Measurements from ENCODE around the gene GUK1.

DNA sequence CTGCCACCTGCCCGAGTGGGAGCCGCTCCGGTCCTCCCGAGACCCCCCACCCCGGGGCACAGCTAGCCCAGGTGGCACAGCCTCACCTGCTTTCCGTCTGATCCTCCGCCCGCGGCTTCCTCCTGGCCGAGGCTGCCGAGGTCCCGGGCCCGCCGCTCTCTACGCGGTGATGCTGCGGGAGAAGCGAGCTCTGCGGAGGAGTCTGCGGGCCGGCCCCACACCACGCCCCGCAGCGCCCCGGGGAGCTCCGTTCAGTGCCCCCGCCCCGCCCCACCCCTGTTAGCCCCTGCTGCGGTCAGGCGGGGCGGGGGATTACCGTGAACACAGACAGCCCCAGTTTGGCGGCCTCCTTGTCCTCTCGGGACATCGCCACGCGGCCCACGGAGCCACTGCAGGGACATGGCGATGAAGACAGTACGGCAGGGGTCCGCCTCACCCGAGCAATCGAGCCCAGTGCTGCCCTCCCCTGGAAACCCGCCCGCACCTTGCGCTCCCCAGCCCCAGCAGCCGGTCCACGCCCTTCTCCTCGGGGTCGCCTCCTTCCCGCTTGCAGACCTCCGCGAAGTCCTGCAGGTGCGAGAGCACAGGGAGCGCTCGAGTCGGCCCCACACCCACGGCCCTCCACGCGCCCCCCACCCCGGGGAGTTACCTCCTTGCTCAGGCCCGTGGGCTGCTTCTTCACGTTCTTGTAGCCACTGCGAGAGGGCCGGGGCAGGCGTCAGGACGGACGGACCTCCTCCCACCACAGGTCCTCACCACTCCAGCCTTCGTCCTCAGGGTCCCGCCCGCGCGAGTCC is 37.9 kb upstream of the GUK1 start:
- TF ChIP-seq POLR2AphosphoS5 (IDR thresholded peaks at IDR 0.05) (no peak), CTCF (IDR thresholded peaks at IDR 0.05) (no peak), POLR2A (IDR thresholded peaks at IDR 0.05; ENCODE audit: low read depth) (no peak)

Measured in esophagus muscularis mucosa (tissue), 3 donors.